Neural cell (in vitro differentiated cells): ENCODE measurements around the gene AHSP.

ENCODE experiments used
- CTCF ChIP-seq: fragments of 450-650 bp; IDR thresholded peaks from 2 replicates; pipeline ENCODE4 v1.5.1; 2014; ENCODE audit warnings: antibody characterized with exemption, mild to moderate bottlenecking, moderate library complexity; ENCODE audit not compliant: poor library complexity, severe bottlenecking
- EP300 ChIP-seq: fragments of 450-650 bp; conservative IDR thresholded peaks from 2 replicates; pipeline ENCODE4 v1.6.1; 2014; ENCODE audit warnings: antibody characterized with exemption, mild to moderate bottlenecking, moderate library complexity; ENCODE audit not compliant: poor library complexity, severe bottlenecking
- EZH2 ChIP-seq: fragments of 200-600, 300-800 bp; shearing (Covaris generic), sonication (generic); IDR thresholded peaks from 2 replicates; pipeline ENCODE4 v1.6.1; 2014; ENCODE audit warnings: antibody characterized with exemption, low read length, borderline replicate concordance, mild to moderate bottlenecking; ENCODE audit not compliant: insufficient read depth, poor library complexity, severe bottlenecking
- MXI1 ChIP-seq: fragments of 450-650 bp; conservative IDR thresholded peaks from 2 replicates; pipeline ENCODE4 v1.6.1; 2014; ENCODE audit warnings: antibody characterized with exemption, mild to moderate bottlenecking; ENCODE audit not compliant: poor library complexity, severe bottlenecking
- POLR2AphosphoS5 ChIP-seq: IDR thresholded peaks from 2 replicates; pipeline ENCODE4 v1.6.1; 2012
- RAD21 ChIP-seq: fragments of 450-650 bp; conservative IDR thresholded peaks from 2 replicates; pipeline ENCODE4 v1.6.1; 2014; ENCODE audit warnings: antibody characterized with exemption, mild to moderate bottlenecking, moderate library complexity
- REST ChIP-seq: IDR thresholded peaks from 2 replicates; pipeline ENCODE4 v1.6.1; 2012; ENCODE audit warnings: borderline replicate concordance
- SMC3 ChIP-seq: fragments of 450-650 bp; conservative IDR thresholded peaks from 2 replicates; pipeline ENCODE4 v1.6.1; 2014; ENCODE audit warnings: antibody characterized with exemption, mild to moderate bottlenecking, moderate library complexity; ENCODE audit not compliant: poor library complexity
- TAF1 ChIP-seq: IDR thresholded peaks from 2 replicates; pipeline ENCODE4 v1.6.1; 2012; ENCODE audit warnings: low read depth

GRCh38 chr16:31508706-31509195 is 18.9 kb upstream of the AHSP start:
- TF ChIP-seq POLR2AphosphoS5: no peak
- TF ChIP-seq CTCF: no peak
- TF ChIP-seq EZH2: no peak
- TF ChIP-seq RAD21: no peak
- no peak for TF ChIP-seq MXI1
- no peak for TF ChIP-seq REST
- TF ChIP-seq TAF1: no peak
- no peak for TF ChIP-seq EP300
- TF ChIP-seq SMC3: no peak
